Measurements from ENCODE around the gene SLC9A9.

GRCh38 chr3:143826296-143826695 lies 22.0 kb downstream of the SLC9A9 start:
- TF ChIP-seq POLR2A (IDR thresholded peaks at IDR 0.05; ENCODE audit: low read length) (no peak), GATA1 (IDR thresholded peaks at IDR 0.05; ENCODE audit: low read depth, low read length) (no peak)
